Non-pigmented ciliary epithelial cell (primary cell): ENCODE results near the gene SYNE2.

Experiments used
- DNase-seq: peaks from one replicate; pipeline ENCODE4 v3.0.0-alpha.2; 2010; ENCODE audit warnings: low read depth

The SYNE2 gene

GRCh38 chr14:63908667-63909264 lies 56.0 kb downstream of the SYNE2 start:
- DNase-seq, result no peak

- DNase-seq, result no peak
Observed at GRCh38 chr14:63909984-63910383, 57.2 kb downstream of the SYNE2 start.

- DNase-seq, result no peak
Observed at GRCh38 chr14:63910583-63911363, 58.0 kb downstream of the SYNE2 start.

GRCh38 chr14:63911404-63911803 lies 58.6 kb downstream of the SYNE2 start:
- no peak for DNase-seq

GRCh38 chr14:63912286-63912685 lies 59.5 kb downstream of the SYNE2 start:
- DNase-seq, result no peak

- DNase-seq, result no peak
Observed at GRCh38 chr14:63918411-63918810, 65.6 kb downstream of the SYNE2 start.

GRCh38 chr14:63922696-63923421 lies 70.1 kb downstream of the SYNE2 start:
- peak; percentile 19 for DNase-seq

GRCh38 chr14:63923422-63923752 lies 70.6 kb downstream of the SYNE2 start:
- no peak for DNase-seq

- DNase-seq, result no peak
Observed at GRCh38 chr14:63924375-63924774, 71.6 kb downstream of the SYNE2 start.

- DNase-seq, result no peak
Observed at GRCh38 chr14:63926641-63927040, 73.8 kb downstream of the SYNE2 start.

- no peak for DNase-seq
Observed at GRCh38 chr14:63928744-63929174, 76.0 kb downstream of the SYNE2 start.

- DNase-seq, result no peak
Observed at GRCh38 chr14:63933110-63933509, 80.3 kb downstream of the SYNE2 start.

GRCh38 chr14:63933711-63934110 lies 80.9 kb downstream of the SYNE2 start:
- no peak for DNase-seq

GRCh38 chr14:63938198-63939005 lies 85.6 kb downstream of the SYNE2 start:
- DNase-seq, result no peak

- DNase-seq, result no peak
Observed at GRCh38 chr14:63939006-63939270, 86.1 kb downstream of the SYNE2 start.

- DNase-seq, result no peak
Observed at GRCh38 chr14:63940387-63940786, 87.6 kb downstream of the SYNE2 start.

- no peak for DNase-seq
Observed at GRCh38 chr14:63941023-63941422, 88.2 kb downstream of the SYNE2 start.

- DNase-seq, result peak; percentile 2
Observed at GRCh38 chr14:63949696-63950095, 96.9 kb downstream of the SYNE2 start.

- no peak for DNase-seq
Observed at GRCh38 chr14:63951021-63951420, 98.2 kb downstream of the SYNE2 start.

GRCh38 chr14:63951429-63951828 lies 98.6 kb downstream of the SYNE2 start:
- DNase-seq, result no peak

GRCh38 chr14:63952053-63952932 lies 99.5 kb downstream of the SYNE2 start:
- DNase-seq, result no peak
